Ishikawa (cell line): ENCODE results near the gene MAP3K5.

Experiments
- CEBPB ChIP-seq: IDR thresholded peaks from 2 replicates; pipeline ENCODE4 v1.6.1; 2012
- CREB1 ChIP-seq: IDR thresholded peaks from 2 replicates; pipeline ENCODE4 v1.6.1; 2012; ENCODE audit warnings: low read depth
- EGR1 ChIP-seq: IDR thresholded peaks from 2 replicates; pipeline ENCODE4 v1.6.1; 2012
- EP300 ChIP-seq: IDR thresholded peaks from 2 replicates; pipeline ENCODE4 v1.6.1; 2012; ENCODE audit warnings: borderline replicate concordance
- FOXM1 ChIP-seq: IDR thresholded peaks from 2 replicates; pipeline ENCODE4 v1.6.1; 2012; ENCODE audit warnings: low read depth, borderline replicate concordance
- MAX ChIP-seq: IDR thresholded peaks from 2 replicates; pipeline ENCODE4 v1.6.1; 2012
- NFIC ChIP-seq: IDR thresholded peaks from 2 replicates; pipeline ENCODE4 v1.6.1; 2012
- RAD21 ChIP-seq: IDR thresholded peaks from 2 replicates; pipeline ENCODE4 v1.6.1; 2012; ENCODE audit warnings: low read depth
- REST ChIP-seq: IDR thresholded peaks from 2 replicates; pipeline ENCODE4 v1.6.1; 2012; ENCODE audit warnings: low read depth, mild to moderate bottlenecking
- TAF1 ChIP-seq: IDR thresholded peaks from 2 replicates; pipeline ENCODE4 v1.6.1; 2012; ENCODE audit warnings: low read depth, mild to moderate bottlenecking
- TCF12 ChIP-seq: IDR thresholded peaks from 2 replicates; pipeline ENCODE4 v1.6.1; 2012; ENCODE audit warnings: low read depth
- TEAD4 ChIP-seq: IDR thresholded peaks from 2 replicates; pipeline ENCODE4 v1.6.1; 2012
- YY1 ChIP-seq: IDR thresholded peaks from 2 replicates; pipeline ENCODE4 v1.6.1; 2012; ENCODE audit warnings: low read depth
- ZBTB7A ChIP-seq: IDR thresholded peaks from 2 replicates; pipeline ENCODE4 v1.6.1; 2012; ENCODE audit warnings: low read depth
- TF ChIP-seq, protein P1 (sequence below): IDR thresholded peaks from 2 replicates; pipeline ENCODE4 v1.6.1; 2012

MAP3K5 gene

GRCh38 chr6:136628996-136629395, 163.3 kb downstream of the MAP3K5 start:
- TF ChIP-seq CEBPB (no peak), RAD21 (no peak), EP300 (no peak), CREB1 (no peak), MAX (no peak), REST (no peak), TAF1 (no peak), EGR1 (no peak), TCF12 (no peak)

GRCh38 chr6:136627191-136627590, 165.1 kb downstream of the MAP3K5 start:
- no peak for TF ChIP-seq MAX
- no peak for TF ChIP-seq CEBPB
- TF ChIP-seq RAD21, result no peak
- no peak for TF ChIP-seq TCF12
- no peak for TF ChIP-seq REST
- no peak for TF ChIP-seq EP300
- TF ChIP-seq YY1, result no peak
- TF ChIP-seq, protein P1, sequence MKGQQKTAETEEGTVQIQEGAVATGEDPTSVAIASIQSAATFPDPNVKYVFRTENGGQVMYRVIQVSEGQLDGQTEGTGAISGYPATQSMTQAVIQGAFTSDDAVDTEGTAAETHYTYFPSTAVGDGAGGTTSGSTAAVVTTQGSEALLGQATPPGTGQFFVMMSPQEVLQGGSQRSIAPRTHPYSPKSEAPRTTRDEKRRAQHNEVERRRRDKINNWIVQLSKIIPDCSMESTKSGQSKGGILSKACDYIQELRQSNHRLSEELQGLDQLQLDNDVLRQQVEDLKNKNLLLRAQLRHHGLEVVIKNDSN, result no peak
- no peak for TF ChIP-seq TAF1
- TF ChIP-seq CREB1, result no peak

DNA sequence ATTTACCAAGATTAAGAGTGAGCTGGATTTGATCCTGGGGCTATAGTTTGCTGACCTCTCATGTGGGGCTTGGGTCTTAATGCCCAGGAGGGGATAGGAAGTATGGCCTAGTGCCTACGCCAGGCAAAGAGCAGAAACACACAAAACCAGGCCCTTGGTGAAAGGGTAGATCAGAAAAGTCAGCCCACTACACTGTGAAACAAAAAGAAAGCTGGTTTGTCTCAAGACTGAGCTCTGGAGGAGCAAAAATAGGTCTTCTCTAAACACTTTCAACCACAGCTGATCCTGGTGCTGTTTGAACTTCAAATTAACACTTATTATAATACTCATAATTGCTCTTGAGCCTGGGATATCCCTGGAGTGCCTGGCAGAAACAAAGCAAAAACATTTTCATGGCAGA, 167.0 kb downstream of the MAP3K5 start:
- TF ChIP-seq TCF12 (no peak), TAF1 (no peak), EP300 (no peak), RAD21 (no peak), CREB1 (no peak), TEAD4 (no peak)

- TF ChIP-seq EGR1, result no peak
- no peak for TF ChIP-seq FOXM1
- TF ChIP-seq RAD21, result no peak
Observed at GRCh38 chr6:136624347-136624746, 167.9 kb downstream of the MAP3K5 start.

- TF ChIP-seq EP300, result no peak
- TF ChIP-seq MAX, result no peak
- TF ChIP-seq ZBTB7A, result no peak
- no peak for TF ChIP-seq TCF12
- TF ChIP-seq CEBPB, result no peak
- no peak for TF ChIP-seq CREB1
- TF ChIP-seq FOXM1, result no peak
- TF ChIP-seq NFIC, result no peak
- TF ChIP-seq RAD21, result no peak
- no peak for TF ChIP-seq EGR1
- TF ChIP-seq, protein P1, result no peak
- no peak for TF ChIP-seq TAF1
Observed at GRCh38 chr6:136618086-136618485, 174.2 kb downstream of the MAP3K5 start.

DNA sequence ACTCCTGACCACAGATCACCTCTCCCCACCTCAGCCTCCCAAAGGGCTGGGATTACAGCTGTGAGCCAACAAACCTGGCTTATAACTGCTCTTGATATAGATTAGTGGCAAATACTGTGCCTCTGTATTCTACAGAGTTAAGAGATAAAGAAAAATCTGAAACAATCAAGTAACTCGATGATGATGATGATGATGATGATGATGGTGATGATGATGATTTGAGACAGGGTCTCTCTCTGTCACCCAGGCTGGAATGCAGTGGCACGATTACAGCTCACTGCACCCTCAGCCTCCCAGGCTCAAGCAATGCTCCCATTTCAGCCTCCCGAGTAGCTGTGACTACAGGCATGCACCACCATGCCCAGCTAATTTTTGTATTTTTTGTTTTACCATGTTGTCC, 175.8 kb downstream of the MAP3K5 start:
- TF ChIP-seq TAF1 (no peak), TCF12 (no peak), FOXM1 (no peak), REST (no peak), CREB1 (no peak), RAD21 (no peak), MAX (no peak), ZBTB7A (no peak), YY1 (no peak), EGR1 (no peak), TEAD4 (no peak), NFIC (no peak), EP300 (no peak), CEBPB (no peak)
- TF ChIP-seq, protein P1, result no peak
